ENCODE results near the gene SMPX. TPM values are rescaled to one million over a fixed set of nuclear protein-coding genes. Genes with fewer than 3 reads are reported as not detected.

The SMPX gene
- polyA plus RNA-seq, 1 donor (not counting 4 experiments of a cell fraction or from before 2014, with no cell fraction given), result not detected

GRCh38 chrX:21656587-21657317 is 101.2 kb downstream of the SMPX start:
- FAIRE-seq (no peak), DNase-seq (ENCODE audit: low read depth, low spot score) (no peak)
- TF ChIP-seq CTCF (optimal IDR thresholded peaks at IDR 0.05 in 1 of 3, IDR thresholded peaks at IDR 0.05 in 1 of 3, conservative IDR thresholded peaks at IDR 0.05 in 1 of 3; ENCODE audit: extremely low read depth in 1 of 3, insufficient read depth in 2 of 3, low read length in 3 of 3), result no peak
- dilution Hi-C loops (cut with MboI; ENCODE audit: extremely low pct_ligation_motif_present, low sequenced_read_pairs), result no loop called here
- H3K4me3 ChIP-seq (ENCODE audit: control insufficient read depth in 2 of 3, extremely low read depth in 1 of 3, insufficient read depth in 2 of 3, low read depth in 1 of 3, low read length in 3 of 3), result no peak overlapping the region
- H3K27ac ChIP-seq (ENCODE audit: control insufficient read depth, insufficient read depth, low read length), result no peak overlapping the region
- H3K9me1 ChIP-seq (ENCODE audit: control insufficient read depth, extremely low read depth, insufficient read depth, low read length), result no peaks in the 10 kb centered on the region
- H3K36me3 ChIP-seq (ENCODE audit: control insufficient read depth in 2 of 2, extremely low read depth in 1 of 2, insufficient read depth in 2 of 2, low read length in 2 of 2), result no peaks in the 10 kb centered on the region
- H3K4me1 ChIP-seq (ENCODE audit: control insufficient read depth, extremely low read depth, insufficient read depth, low read length), result peaks cover 3% of the 10 kb centered on the region
- no peaks in the 10 kb centered on the region for H3K79me2 ChIP-seq (ENCODE audit: control insufficient read depth, insufficient read depth, low read length)
- no peak overlapping the region for H2AFZ ChIP-seq (ENCODE audit: control insufficient read depth, low read length)
- no peaks in the 10 kb centered on the region for H3K27me3 ChIP-seq (ENCODE audit: control insufficient read depth, extremely low read depth, insufficient read depth, low read length)
- peaks cover 2% of the 10 kb centered on the region for H3K9me3 ChIP-seq (ENCODE audit: control insufficient read depth, low read depth, low read length)
- H3K4me2 ChIP-seq (ENCODE audit: control insufficient read depth, extremely low read depth, insufficient read depth, low read depth, low read length), result no peak overlapping the region
- no peak overlapping the region for H3K9ac ChIP-seq (ENCODE audit: control insufficient read depth, extremely low read depth, insufficient read depth, low read length)
- no peaks in the 10 kb centered on the region for H4K20me1 ChIP-seq (ENCODE audit: control insufficient read depth, extremely low read depth, insufficient read depth, low read length)

Other genes starting within 250 kb of the SMPX start
- gene KLHL34, start 99.8 kb downstream of the SMPX start, polyA plus RNA-seq, result not detected in 3 replicates
- 10.8 to 15.7 TPM (median 11.3 TPM) in 3 replicates for gene MBTPS2, start 81.5 kb upstream of the SMPX start, polyA plus RNA-seq
- 0.86 to 1.2 TPM (median 0.95 TPM) in 3 replicates for gene YY2, start 97.9 kb upstream of the SMPX start, polyA plus RNA-seq
- 59.1 to 142 TPM (median 127 TPM) in 3 replicates for gene SMS, start 182.6 kb upstream of the SMPX start, polyA plus RNA-seq